ENCODE results near the gene KASH5. TPM values are rescaled to one million over a fixed set of nuclear protein-coding genes. Genes with fewer than 3 reads are reported as not detected.

Gene KASH5
- not detected in 2 replicates for total RNA-seq

GRCh38 chr19:49387936-49388372, at the start of gene KASH5:
Gene KASH5 (plus strand): TSS chr19:49388249. CDS start chr19:49390884, 2,635 bp downstream.

GRCh38 chr19:49362048-49362928, 25.8 kb upstream of the KASH5 start, which contains the start of gene TEAD2:
Gene TEAD2 (minus strand): TSS chr19:49362416. CDS start chr19:49360075, 2,341 bp downstream.

GRCh38 chr19:49363268-49364082, 24.6 kb upstream of the KASH5 start, which contains the start of gene DKKL1:
Gene DKKL1 (plus strand): TSS chr19:49363877. CDS start chr19:49363999, 122 bp downstream.

GRCh38 chr19:49423071-49423984, 35.3 kb downstream of the KASH5 start, which contains the start of gene PTH2:
Gene PTH2 (minus strand): TSS chr19:49423441. CDS start chr19:49423339, 102 bp downstream.

GRCh38 chr19:49425178-49425577, 37.1 kb downstream of the KASH5 start, which contains the start of gene GFY:
Gene GFY (plus strand): TSS chr19:49425388. CDS start chr19:49426431, 1,043 bp downstream.

GRCh38 chr19:49441210-49441959, 53.3 kb downstream of the KASH5 start, which contains the start of gene SLC17A7:
Gene SLC17A7 (minus strand): TSS chr19:49441527. CDS start chr19:49441379, 148 bp downstream.

GRCh38 chr19:49451430-49452181, 63.6 kb downstream of the KASH5 start, which contains the start of gene PIH1D1:
Gene PIH1D1 (minus strand): TSS chr19:49451814. CDS start chr19:49451574, 240 bp downstream.

GRCh38 chr19:49453013-49453756, 65.1 kb downstream of the KASH5 start, which contains the start of gene ALDH16A1:
Gene ALDH16A1 (plus strand): TSS chr19:49453225. CDS start chr19:49453332, 107 bp downstream.

Other genes with a start within 250 kb of the KASH5 start
- gene HRC, start 232.9 kb upstream of the KASH5 start, total RNA-seq, result not detected in 2 replicates
- 14.1 and 16.5 TPM in 2 replicates for gene TRPM4, start 230.5 kb upstream of the KASH5 start, total RNA-seq
- 0.65 and 1.3 TPM in 2 replicates for gene SLC6A16, start 63.1 kb upstream of the KASH5 start, total RNA-seq
- gene CD37, start 52.8 kb upstream of the KASH5 start, total RNA-seq, result not detected in 2 replicates
- gene TEAD2, start 25.8 kb upstream of the KASH5 start, total RNA-seq, result 59.0 and 74.2 TPM in 2 replicates
- not detected in 2 replicates for gene DKKL1, start 24.4 kb upstream of the KASH5 start, total RNA-seq
- not detected in 2 replicates for gene PTH2, start 35.2 kb downstream of the KASH5 start, total RNA-seq
- gene GFY, start 37.1 kb downstream of the KASH5 start, total RNA-seq, result not detected in 2 replicates
- gene SLC17A7, start 53.3 kb downstream of the KASH5 start, total RNA-seq, result under 0.01 TPM in 1 of 2 replicates, not detected in the other
- 51.5 and 111 TPM in 2 replicates for gene PIH1D1, start 63.6 kb downstream of the KASH5 start, total RNA-seq
- 28.9 and 34.8 TPM in 2 replicates for gene ALDH16A1, start 65.0 kb downstream of the KASH5 start, total RNA-seq
- gene FLT3LG, start 86.0 kb downstream of the KASH5 start, total RNA-seq, result 2.4 and 3.1 TPM in 2 replicates
- 1,873 and 2,063 TPM in 2 replicates for gene RPL13A, start 99.4 kb downstream of the KASH5 start, total RNA-seq
- 2,409 and 3,161 TPM in 2 replicates for gene RPS11, start 108.2 kb downstream of the KASH5 start, total RNA-seq
- 44.5 and 54.9 TPM in 2 replicates for gene FCGRT, start 124.4 kb downstream of the KASH5 start, total RNA-seq
- 119 and 136 TPM in 2 replicates for gene RCN3, start 139.8 kb downstream of the KASH5 start, total RNA-seq
- gene NOSIP, start 192.3 kb downstream of the KASH5 start, total RNA-seq, result 69.1 and 78.6 TPM in 2 replicates
- 1.9 and 3.1 TPM in 2 replicates for gene PRRG2, start 193.1 kb downstream of the KASH5 start, total RNA-seq
- gene PRR12, start 202.9 kb downstream of the KASH5 start, total RNA-seq, result 5.7 and 6.7 TPM in 2 replicates